ENCODE results near the gene ALAS2. TPM values are rescaled to one million over a fixed set of nuclear protein-coding genes. Genes with fewer than 3 reads are reported as not detected.

Gene ALAS2
- total RNA-seq, 1 experiment from 2014 or later, result not detected

- Histone ChIP-seq H3K18ac (ENCODE audit: insufficient read length, low read depth, low read length) (no peak overlapping the region), H2BK15ac (ENCODE audit: low read depth, low read length) (no peak overlapping the region), H3K27me3 (ENCODE audit: insufficient read depth, low read length) (no peaks in the 10 kb centered on the region), H4K5ac (ENCODE audit: insufficient read length, low read depth, low read length) (no peak overlapping the region), H3K23me2 (ENCODE audit: insufficient read length, low read depth, low read length, poor library complexity, severe bottlenecking) (no peaks in the 10 kb centered on the region), H3T11ph (ENCODE audit: low read length) (no peak overlapping the region), H4K8ac (replicated peaks; ENCODE audit: insufficient read length, low read depth, low read length) (no peak overlapping the region), H3K9me3 (ENCODE audit: control insufficient read depth, low read depth, low read length) (peaks cover 21% of the 10 kb centered on the region), H2BK5ac (ENCODE audit: insufficient read length, low read length) (no peak overlapping the region), H3K79me2 (ENCODE audit: insufficient read depth, low read length) (no peaks in the 10 kb centered on the region), H4K20me1 (ENCODE audit: control insufficient read depth, insufficient read depth, insufficient read length) (no peaks in the 10 kb centered on the region), H3K4ac (ENCODE audit: low read depth, low read length) (no peak overlapping the region), H3K4me2 (ENCODE audit: insufficient read depth, insufficient read length, low read length) (no peak overlapping the region), H2AK5ac (ENCODE audit: insufficient read length, low read length) (no peak overlapping the region), H2AFZ (ENCODE audit: low read length) (no peak overlapping the region), H3K4me1 (ENCODE audit: insufficient read depth, low read length) (no peaks in the 10 kb centered on the region), H3K14ac (ENCODE audit: insufficient read depth, low read length) (no peak overlapping the region), H3K56ac (ENCODE audit: insufficient read length, low read depth, low read length) (no peak overlapping the region), H2BK120ac (ENCODE audit: low read depth, low read length, poor library complexity, severe bottlenecking) (no peak overlapping the region), H4K91ac (ENCODE audit: insufficient read length, low read depth, low read length) (no peak overlapping the region), H2BK20ac (ENCODE audit: low read depth, low read length, poor library complexity, severe bottlenecking) (no peak overlapping the region), H3K27ac (ENCODE audit: insufficient read length, low read depth, low read length) (no peak overlapping the region), H2BK12ac (ENCODE audit: insufficient read length, low read depth, low read length) (no peak overlapping the region), H3K9ac (ENCODE audit: extremely low read depth, insufficient read length, low read length) (no peak overlapping the region), H3K79me1 (ENCODE audit: insufficient read depth, low read depth, low read length, poor library complexity, severe bottlenecking) (no peaks in the 10 kb centered on the region), H3K23ac (ENCODE audit: insufficient read length, low read depth, low read length) (no peak overlapping the region)
- H3K36me3 Mint-ChIP-seq (ENCODE audit: insufficient read depth in 1 of 3, low read depth in 3 of 3), result peaks cover 0 to 4% (median 0%) of the 10 kb centered on the region in 3 experiments; a peak in 4 of 7 replicates
- H3K27me3 Mint-ChIP-seq (ENCODE audit: low read depth), result no peaks in the 10 kb centered on the region; the same call in 1 of the 2 replicates
- no peak overlapping the region for H3K27ac Mint-ChIP-seq
- H3K4me1 Mint-ChIP-seq, result no peaks in the 10 kb centered on the region
- H3K9me3 Mint-ChIP-seq, result peaks cover 60 to 66% of the 10 kb centered on the region in 2 experiments
- H3K4me3 Mint-ChIP-seq, result no peak overlapping the region
- no peak for TF ChIP-seq CTCF (conservative IDR thresholded peaks at IDR 0.05)
- no CpG with 5 or more reads among the region's 6 CpGs for WGBS (ENCODE audit: extremely low coverage, insufficient read length, low lambda C conversion rate)
- DNase-seq, result no peak
Observed at GRCh38 chrX:55041514-55041913, 10.7 kb upstream of the ALAS2 start.
